GM12875 (cell line): ENCODE measurements around the gene POU5F1.
"Not testable (repeated sequence)": the region's sequence is repeated elsewhere in the genome, so short reads cannot be mapped to it uniquely, and the experiment has no call there.

ENCODE experiments used
- H3K4me3 ChIP-seq: one replicate; pipeline ENCODE4 v1.5.1; 2011; ENCODE audit warnings: low read depth, low read length, control low read depth
- CTCF ChIP-seq: IDR thresholded peaks from 2 replicates; pipeline ENCODE4 v1.5.1; 2011; ENCODE audit warnings: low read depth, mild to moderate bottlenecking, control low read depth, inconsistent platforms, low read length, moderate library complexity, borderline replicate concordance; ENCODE audit not compliant: insufficient read depth

Gene POU5F1

GRCh38 chr6:31172973-31173384 lies 2.5 kb upstream of the POU5F1 start:
- H3K4me3 ChIP-seq: no peak overlapping the region
- TF ChIP-seq CTCF: no peak

GRCh38 chr6:31171931-31172905 lies 1.7 kb upstream of the POU5F1 start:
- no peak overlapping the region for H3K4me3 ChIP-seq
- no peak for TF ChIP-seq CTCF

- no peak for TF ChIP-seq CTCF
- no peak overlapping the region for H3K4me3 ChIP-seq
Measured at GRCh38 chr6:31170987-31171671, 647 bp upstream of the POU5F1 start.

GRCh38 chr6:31169858-31170599 lies 453 bp downstream of the POU5F1 start:
- not testable (repeated sequence) for H3K4me3 ChIP-seq

GRCh38 chr6:31169123-31169857 lies 1.2 kb downstream of the POU5F1 start:
- H3K4me3 ChIP-seq: no peak overlapping the region
- TF ChIP-seq CTCF: no peak

- TF ChIP-seq CTCF: no peak
Measured at GRCh38 chr6:31168606-31169005, 1.9 kb downstream of the POU5F1 start.

GRCh38 chr6:31165986-31166385 lies 4.5 kb downstream of the POU5F1 start:
- no peak overlapping the region for H3K4me3 ChIP-seq
- TF ChIP-seq CTCF: no peak

More at GRCh38 chr6:31168606-31169005, 1.9 kb downstream of the POU5F1 start:
- H3K4me3 ChIP-seq: no peak overlapping the region

GRCh38 chr6:31165064-31165832 lies 5.2 kb downstream of the POU5F1 start:
- H3K4me3 ChIP-seq: not testable (repeated sequence)

- not testable (repeated sequence) for H3K4me3 ChIP-seq
Measured at GRCh38 chr6:31164475-31165063, 5.9 kb downstream of the POU5F1 start.
